Measurements from ENCODE around the gene MPZL2. TPM values are rescaled to one million over a fixed set of nuclear protein-coding genes. Genes with fewer than 3 reads are reported as not detected.

Gene MPZL2
- polyA plus RNA-seq, 1 donor: 28.3 TPM

DNA sequence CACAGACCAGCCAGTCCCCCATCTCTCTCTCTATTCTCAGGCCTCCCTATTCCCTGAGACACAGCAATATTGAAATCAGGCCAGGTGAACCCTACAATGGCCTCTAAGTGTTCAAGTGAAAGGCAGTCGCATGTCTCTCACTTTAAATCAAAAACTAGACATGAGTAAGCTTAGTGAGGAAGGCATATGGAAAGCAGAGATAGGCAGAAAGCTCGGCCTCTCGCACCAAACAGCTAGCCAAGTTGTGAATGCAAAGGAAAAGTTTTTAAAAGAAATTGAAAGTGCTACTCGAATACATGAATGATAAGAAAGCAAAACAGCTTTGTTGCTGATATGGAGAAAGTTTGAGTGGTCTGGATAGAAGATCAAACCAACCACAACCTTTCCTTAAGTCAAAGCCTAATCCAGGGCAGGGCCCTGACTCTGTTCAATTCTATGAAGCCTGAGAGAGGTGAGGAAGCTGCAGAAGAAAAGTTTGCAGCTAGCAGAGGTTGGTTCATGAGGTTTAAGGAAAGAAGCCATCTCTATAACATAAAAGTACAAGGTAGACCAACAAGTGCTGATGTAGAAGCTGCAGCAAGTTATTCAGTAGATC, 19.8 kb upstream of the MPZL2 start:
- no peak for DNase-seq

DNA sequence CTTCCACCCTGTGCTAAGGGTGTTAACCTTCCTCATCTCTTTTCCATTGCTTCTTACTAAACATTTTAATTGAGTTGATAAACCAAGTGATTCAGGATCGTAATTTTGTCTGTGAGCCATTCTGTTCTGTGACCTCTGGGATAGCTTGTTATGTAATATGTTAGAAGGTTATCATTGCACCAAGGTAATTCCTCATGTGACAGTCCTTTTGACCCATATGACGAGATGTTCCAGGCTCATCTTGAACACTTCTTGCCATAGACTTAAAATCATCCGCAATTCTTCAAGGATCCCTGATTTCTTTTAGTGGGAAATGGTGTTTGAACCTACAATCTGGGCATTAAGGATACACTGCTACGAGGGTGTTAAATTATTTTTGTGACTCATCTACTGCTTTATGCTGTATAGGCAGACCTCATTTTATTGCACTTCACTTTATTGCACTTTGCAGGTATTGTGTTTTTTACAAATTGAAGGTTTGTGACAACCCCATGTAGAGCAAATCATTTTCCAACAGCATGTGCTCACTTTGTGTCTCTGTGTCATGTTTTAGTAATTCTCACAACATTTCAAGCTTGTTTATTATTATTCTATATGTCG, 19.0 kb upstream of the MPZL2 start:
- DNase-seq: no peak

DNA sequence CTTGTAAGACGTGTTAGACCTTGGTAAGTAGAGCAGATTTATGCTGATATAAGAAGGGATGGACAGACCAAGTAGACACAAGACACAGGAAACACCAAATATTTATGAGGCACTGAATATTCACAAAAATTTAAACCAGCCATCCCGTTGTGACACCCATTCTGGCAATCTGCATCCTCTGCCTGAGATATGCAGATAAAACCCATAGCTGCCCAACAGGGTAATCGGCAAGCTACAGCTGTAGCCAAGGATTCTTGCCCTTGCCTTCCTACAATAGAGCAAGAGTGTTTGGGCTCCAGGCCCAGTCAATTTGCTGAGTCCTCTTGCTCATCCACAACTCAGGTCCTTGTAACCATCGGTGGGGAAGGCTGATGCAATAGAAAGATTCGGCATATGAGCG, 18.5 kb upstream of the MPZL2 start:
- DNase-seq: no peak

DNA sequence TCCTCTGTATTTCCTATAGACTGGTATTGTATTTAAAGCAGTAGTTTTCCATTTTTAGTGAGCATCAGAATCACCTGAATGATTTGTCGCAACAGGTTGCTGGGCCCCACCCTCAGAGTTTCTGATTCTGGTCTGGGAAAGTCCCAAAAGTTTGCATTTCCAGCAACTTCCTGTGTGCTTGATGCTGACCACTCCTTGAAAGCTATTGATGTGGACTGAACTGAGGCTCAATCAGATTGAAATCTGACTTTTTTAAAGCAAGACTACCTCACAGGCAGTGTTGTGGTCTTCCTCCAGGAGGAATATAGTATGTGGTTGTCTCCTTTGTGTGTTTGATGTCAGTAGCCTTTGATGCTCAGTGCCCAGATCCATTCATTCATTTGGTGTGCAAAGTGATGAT, 17.2 kb upstream of the MPZL2 start:
- no peak for DNase-seq

DNA sequence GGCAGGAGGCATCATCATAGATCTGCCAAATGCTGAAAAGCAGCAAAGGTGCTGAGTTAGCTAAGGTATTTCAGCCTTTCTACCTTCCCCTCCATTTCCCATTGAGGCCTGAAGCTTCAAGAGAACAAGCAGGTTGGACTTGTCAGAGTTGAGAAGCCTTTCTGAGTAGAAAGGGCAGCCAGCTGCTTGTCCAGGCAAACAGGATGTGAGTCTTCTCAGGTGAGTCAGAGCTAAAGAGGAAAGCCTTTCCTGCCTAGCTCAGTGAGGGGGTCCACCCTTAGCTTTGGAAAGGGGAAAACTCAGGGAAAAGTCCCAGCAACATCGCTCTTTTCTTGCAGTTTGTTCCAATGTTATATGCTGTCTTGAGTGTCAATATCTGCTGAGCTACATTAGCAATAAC, 13.2 kb upstream of the MPZL2 start:
- DNase-seq: no peak

DNA sequence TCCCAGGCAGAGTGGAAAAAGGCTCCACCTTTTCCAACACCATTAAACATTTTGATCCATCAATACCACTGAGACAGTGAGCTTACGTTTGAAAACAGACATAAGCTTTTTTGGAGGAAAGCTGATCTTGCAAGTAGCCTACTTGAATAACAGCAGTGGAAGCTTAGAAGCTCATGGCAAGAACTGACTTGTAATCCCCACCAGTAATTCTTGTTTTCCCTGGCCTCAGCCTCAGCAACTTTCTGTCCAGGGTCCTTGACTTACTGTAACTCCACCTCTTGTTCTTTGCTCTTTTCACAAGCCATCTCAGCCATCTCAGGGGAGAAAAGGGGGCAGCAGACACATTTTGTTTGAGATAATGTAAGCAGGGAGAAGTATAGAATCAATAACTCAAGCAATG, 12.3 kb upstream of the MPZL2 start:
- no peak for DNase-seq

DNA sequence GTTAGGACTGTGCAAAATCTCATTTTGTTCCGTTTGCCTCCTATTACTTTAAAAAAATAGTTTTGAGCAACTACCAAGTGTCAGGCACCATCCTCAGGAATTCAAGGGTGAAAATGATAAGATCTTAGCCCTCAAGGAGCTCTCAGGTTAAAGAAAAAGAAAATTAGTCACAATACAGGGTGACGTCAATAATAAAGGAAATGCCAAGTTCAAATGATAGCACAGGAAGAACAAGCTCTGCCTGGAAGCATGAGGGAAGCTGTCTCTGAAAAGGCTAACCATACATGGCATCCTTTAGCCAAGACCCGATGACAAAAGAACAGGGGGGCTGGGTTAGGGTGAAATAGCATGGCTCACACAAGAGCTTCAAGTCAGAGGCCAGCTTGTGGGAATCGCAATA, 11.1 kb upstream of the MPZL2 start:
- DNase-seq: no peak

DNA sequence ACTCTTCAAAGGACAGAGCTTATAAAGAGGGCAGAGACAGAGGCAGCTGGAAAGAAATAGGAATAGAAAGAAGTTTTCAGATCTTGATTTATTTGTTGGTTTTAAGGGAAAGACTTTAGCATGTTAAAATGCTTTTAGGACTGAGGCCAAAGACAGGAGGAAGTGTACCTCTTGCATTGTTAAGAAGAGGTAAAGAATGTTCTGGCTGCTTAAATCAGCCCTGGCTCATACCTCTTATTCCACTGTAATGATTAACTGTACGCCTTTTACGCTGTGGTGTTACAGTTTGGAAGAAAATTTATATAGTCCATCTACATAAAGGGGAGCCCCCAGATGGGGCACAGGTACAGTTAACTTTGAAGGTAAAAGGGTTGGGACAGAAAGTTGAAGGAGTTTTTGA, 10.1 kb upstream of the MPZL2 start:
- DNase-seq: no peak

DNA sequence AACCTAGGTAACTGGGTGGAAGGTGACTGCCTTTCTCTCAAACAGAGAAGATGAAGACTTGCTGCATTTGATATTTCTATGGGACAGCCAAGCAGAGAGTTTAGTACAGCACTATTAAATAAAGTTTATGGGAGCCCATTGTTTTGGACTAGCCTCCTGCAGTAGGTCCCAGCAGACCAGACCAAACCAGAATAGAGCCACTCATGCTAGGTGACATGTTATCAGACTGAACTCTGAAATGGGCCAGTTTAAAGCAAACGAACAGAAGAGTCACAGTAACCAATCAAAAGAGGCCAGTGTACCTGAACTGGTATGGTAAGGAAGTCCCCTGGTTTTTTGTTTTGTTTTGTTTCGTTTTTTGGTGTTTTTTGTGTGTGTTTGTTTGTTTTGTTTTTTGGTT, 7.9 kb upstream of the MPZL2 start:
- DNase-seq: no peak

DNA sequence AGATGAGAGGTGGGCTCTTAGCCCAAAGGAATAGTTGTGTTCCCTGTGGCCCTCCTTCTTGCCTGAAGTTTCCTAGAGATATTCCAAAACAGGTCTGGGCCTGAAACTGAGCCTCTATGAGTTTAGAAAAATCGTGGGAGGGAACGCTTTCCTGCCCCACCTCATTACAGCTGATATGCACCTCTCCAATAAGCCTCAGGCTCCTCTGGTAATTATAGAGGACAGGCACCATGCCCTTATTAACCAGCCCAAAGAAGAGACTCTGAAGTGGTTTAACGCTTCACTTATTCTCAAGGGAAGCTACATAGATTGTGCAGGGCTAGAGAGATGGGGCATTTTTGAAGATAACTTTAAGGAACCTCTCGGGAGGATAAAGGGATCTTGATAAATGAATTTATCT, 3.4 kb upstream of the MPZL2 start:
- no peak for DNase-seq

DNA sequence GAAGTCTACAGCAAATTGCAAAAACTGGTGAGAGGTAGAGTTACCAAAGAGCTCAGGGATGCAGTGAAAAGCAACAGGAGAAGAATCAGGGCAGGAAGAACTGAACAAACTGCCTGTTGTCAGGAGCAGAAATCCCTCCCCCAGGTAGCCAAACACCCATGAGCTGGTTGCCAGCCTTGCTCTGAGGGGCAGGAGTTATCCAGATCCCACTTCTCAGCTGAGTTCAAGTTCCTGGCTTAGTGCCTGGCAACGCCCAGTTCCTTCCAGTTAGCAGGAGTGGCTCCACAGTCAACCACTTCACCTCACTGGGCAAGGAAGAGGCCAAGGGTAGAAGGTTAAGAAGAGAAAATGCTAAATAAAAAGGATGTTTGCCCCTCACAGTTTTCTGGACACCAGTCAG, 1.9 kb upstream of the MPZL2 start:
- no peak for DNase-seq

DNA sequence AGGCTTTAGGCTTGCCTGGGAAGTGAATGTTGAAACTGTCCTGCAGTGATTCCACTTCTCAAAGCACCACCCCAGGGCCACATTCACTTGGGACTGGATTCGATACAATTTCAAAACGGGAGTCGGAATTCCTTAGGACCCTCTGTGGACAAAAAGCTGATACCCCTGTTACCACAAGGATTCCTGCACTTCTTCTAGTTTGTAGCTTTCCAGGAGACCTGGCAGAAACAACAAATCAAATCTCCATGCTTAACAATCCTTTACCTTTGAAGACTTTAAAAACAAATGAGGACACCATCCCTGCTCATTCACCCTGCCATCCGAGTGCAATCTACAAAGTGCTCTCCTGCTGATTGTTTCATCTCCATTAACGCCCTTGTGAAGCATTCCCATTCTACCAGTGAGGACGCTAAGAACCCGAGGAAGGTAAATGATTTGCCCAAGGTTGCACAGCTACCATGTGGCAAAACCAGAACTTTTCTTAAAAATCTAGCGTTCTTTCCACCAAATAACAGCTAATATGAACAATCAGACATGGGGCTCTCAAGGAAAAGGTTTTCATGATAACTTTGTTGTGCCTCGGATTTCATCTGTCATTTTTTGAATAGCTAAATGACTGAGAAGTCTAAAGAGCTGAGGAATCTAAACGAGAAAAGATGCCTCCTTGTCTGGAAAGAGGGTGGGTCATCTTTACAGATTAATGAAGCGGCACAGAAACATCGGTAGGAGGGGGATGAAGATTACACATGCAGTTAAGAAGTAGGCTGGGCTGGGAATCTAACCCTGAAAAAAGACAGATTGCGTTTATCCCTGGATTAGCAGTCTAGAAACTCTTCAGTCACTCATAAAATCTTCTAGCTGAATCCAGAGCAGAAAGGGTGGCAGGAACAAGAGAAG, 720 bp upstream of the MPZL2 start:
- DNase-seq: no peak

DNA sequence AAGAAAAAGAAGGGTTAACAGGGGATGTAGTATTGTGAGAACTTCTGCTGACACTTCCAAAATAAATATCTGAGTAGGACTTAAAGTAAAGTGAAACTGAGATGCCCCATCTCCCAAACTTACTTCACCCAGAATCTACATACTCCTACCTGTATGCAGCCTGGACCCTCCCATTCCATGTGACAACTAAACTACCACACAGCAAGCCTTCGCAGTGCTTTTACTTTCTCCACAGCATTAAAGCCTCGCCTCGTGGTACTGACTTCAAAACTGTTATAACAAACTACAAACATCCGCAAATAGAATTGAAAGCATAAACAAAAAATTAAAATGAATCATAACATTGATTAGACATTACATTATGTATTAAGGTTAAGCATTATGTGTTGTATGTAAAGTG, 985 bp downstream of the MPZL2 start:
- no peak for DNase-seq

DNA sequence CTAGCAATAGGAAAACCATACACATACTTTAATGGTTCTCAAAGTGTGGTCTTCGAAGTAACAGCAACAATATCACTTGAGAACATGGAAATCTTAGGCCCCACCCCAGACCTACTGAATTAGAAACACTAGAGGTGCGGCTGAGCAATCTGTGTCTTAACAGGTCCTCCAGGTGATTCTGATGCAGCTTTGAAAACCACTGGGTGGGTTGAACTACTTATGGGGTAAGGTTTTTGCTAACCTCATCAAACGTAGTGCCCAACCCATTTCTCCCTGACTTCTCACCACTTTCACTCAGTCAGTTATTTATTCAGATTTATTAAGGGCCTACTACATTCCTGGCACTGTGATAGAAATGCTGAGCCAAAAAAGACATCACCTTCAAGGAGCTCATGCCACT, 3.7 kb downstream of the MPZL2 start:
- DNase-seq: no peak

DNA sequence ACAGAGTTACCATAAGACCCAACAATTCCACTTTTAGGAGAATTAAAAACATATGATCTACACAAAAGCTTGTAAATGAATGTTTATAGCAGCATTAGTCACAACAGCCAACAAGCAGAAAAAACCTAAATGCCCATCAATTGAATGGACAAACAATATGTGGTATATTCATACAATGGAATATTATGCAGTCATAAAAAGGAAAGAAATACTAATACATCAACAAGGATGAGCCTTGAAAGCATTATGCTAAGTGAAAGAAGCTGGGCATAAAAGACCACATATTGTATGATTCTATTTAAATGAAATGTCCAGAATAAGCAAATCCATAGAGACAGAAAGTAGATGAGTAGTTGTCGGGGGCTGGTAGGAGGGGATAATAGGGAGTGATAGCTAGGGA, 5.0 kb downstream of the MPZL2 start:
- DNase-seq: no peak

DNA sequence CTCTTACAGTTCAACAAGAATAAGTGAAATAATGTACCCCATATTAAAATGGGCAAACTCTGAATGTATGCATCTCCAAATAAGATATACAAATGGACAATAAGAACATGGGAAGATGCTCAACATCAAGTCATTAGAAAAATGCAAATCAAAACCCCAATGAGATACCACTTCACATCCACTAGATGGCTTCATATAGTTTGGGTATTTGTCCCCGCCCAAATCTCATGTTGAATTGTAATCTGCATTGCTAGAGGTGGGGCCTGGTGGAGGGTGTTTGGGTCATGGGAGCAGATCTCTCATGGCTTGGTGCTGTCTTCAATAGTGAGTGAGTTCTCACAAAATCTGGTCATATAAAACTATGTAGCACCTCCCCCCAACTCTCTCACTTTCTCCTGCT, 5.7 kb downstream of the MPZL2 start:
- no peak for DNase-seq

DNA sequence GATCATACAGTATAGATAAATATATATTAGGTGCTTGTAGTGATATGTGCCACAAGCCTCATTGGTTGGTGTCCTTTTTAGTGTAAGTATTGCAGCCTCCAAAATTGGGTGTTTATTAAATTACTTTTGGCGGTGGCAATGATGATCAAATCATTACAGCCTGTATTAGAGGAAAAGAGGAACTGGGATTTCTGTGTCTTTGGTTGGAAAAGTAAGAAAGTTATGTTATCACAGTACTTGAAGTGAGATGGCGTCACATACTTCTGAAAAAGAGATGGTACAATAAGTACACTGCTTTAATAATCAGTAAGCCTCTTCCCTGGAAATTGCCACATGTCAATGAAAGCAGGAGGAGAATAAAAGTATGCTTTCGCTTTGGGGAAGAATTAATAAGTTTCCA, 11.4 kb downstream of the MPZL2 start:
- DNase-seq: no peak

DNA sequence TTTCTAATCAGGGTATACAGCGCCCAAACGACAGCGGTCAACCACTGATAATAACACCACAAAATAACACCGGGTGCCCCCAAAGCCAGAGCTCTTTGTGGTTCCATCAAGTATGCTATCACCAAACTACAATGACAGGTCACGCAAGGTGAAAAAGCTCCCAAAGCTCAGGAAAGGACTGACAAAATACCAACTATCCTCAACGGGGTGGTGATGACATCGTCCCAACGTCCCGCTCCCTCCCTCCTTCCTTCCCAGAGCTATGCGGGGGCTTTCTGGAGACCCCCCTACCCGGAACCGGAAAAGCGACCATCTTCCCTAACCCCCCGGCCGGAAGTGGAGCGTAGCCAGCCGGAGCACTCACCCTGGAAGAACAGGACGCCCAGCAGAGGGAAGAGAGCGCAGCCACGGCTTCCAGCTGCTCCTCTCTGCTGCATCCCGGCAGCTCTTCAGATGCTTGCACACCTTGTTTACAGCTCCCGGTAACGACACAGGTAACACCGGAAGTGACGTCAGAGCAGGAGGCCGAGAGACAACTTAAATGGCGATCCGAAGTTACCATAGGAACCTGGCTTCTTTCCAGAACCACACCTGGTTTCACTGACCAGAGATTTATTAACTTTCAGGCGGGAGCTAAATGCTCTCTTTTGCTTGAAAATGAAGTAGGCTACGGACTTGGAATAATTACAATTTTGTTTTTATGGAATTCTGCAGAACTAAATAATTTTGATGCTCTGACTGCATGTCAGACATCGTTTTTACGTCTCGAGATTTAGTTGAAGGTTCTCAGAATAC, 12.0 kb downstream of the MPZL2 start, which contains the start of gene MPZL3:
MPZL3 (minus strand) TSS at position 508 of the 795 bp plus-strand sequence; CDS start at position 437, 71 bp downstream.
- DNase-seq: peak; percentile 94

DNA sequence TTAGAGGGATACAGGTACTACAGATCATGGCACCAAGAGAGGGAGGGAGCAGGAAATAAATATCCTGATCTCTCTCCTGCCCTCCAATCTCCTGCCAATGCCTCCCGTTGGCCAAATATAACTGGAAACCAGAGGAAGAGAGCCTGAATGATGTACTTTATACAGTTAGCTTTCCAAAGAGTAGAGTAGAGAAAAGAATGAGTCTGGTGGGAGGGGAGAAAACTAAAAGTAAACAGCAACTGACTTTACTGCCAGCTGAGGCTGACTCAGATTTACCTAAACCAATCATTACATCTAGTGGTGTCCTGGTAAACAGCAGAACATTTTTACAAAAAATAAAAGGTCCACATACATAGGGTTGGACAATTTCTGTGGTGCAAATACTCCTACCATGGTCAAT, 17.1 kb downstream of the MPZL2 start:
- DNase-seq: no peak

DNA sequence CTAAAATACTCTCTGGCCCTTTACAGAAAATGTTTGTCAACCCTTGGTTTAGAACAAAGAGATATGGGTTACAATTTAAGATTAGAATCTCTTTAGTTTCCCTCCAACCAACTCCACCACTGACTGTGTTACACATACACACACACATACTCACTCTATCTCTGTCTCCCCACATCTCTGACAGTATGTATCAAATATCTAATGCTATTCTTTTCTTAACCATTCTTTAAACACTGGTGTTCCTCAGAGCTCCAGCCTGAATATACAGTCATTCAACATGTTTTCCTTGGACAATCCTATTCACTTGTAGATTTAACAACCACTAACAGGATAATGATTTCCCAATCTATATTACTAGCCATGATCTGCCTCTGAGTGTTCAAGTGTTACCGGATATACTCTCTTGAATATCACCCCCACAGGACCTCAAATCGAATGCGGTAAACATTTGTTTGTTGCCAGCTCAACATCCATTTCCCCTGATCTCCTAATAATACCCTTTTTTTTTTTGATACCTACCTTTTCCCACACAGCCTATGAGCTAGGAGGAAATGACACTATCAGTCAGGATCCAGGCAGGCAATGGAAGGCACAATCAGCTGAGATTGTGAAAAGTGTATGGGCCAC, 18.0 kb downstream of the MPZL2 start:
- DNase-seq: no peak

DNA sequence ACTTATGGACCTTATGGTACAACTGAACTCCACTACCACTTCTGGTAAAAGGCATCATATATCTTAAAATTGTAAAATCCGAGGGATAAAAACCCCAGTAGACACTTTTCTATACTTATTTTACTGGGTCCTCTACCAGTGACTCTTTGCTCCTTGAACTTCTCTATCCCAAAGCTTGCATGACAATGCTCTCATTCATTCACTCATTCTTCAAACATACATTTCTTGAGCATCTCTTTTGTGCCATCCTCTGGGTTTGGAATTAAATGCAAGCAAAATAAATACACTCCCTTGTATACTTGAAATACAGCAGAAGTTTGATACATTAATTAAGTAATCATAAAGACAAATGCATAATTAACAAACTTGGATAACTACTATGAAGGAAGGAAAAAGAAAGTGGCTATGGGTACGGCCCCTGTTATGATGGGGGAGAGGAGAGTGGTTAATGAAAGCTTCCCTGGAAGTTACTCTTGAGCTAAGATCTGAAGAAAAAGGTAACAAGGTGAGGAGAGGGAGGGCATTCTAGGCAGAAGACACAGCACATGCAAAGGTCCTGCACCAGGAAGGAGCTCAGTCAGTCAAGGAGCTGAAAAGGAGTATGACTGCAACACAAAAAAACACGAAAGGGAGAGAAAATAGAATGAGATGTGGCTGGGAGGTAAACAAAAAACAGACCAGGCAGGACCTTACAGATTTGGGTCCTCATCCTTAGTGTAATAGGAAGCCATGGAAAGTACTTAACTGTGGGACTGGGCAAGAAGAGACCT, 19.9 kb downstream of the MPZL2 start:
- DNase-seq: no peak
